Uterus (tissue), 2 donors: ENCODE measurements around the gene EVA1C.

Experiments
- POLR2A ChIP-seq, 2 donors: fragments of 450-650 bp; IDR thresholded peaks; one replicate each; pipeline ENCODE4 v1.6.1; 2016; ENCODE audit warnings: antibody characterized with exemption in 2 of 2, mild to moderate bottlenecking in 1 of 2, moderate library complexity in 1 of 2
- TF ChIP-seq, protein P1 (sequence below), 4 experiments: fragments of 200-600 bp in 2 of 4; fragments of 450-650 bp in 2 of 4; sonication (generic) in 2 of 4; IDR thresholded peaks; one replicate each; pipeline ENCODE4 v1.5.1; 2016 to 2019; ENCODE audit warnings: antibody characterized with exemption in 4 of 4, mild to moderate bottlenecking in 2 of 4, moderate library complexity in 1 of 4

DNA sequence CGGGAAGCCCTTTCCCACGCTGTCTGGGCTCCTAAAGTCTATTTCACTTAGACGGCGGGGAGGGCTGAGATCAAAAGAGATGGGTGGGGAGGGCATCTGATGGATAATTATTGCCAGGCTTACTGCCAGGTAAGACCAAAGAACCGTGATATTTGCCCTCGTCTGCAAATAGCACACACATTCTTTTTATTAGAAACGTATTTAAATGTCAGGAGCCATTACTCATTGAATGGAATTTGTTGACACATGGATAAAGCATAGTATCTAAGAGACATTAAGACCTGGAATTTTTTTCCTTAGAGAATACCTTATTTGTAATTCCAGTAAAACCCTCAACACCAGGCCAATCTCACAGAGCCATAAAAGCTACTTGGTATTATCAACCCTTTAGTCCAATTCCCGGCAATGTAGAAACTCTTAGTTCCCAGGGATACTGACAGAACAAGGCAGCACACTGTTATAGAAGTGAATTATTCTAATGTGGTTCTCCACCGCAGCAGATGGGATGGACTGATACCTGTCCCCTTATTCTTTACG is 30.3 kb upstream of the EVA1C start:
- no peak for TF ChIP-seq POLR2A (IDR thresholded peaks at IDR 0.05)
- TF ChIP-seq, protein P1, sequence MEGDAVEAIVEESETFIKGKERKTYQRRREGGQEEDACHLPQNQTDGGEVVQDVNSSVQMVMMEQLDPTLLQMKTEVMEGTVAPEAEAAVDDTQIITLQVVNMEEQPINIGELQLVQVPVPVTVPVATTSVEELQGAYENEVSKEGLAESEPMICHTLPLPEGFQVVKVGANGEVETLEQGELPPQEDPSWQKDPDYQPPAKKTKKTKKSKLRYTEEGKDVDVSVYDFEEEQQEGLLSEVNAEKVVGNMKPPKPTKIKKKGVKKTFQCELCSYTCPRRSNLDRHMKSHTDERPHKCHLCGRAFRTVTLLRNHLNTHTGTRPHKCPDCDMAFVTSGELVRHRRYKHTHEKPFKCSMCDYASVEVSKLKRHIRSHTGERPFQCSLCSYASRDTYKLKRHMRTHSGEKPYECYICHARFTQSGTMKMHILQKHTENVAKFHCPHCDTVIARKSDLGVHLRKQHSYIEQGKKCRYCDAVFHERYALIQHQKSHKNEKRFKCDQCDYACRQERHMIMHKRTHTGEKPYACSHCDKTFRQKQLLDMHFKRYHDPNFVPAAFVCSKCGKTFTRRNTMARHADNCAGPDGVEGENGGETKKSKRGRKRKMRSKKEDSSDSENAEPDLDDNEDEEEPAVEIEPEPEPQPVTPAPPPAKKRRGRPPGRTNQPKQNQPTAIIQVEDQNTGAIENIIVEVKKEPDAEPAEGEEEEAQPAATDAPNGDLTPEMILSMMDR (IDR thresholded peaks at IDR 0.05): no peak
